Progenitor cell of endocrine pancreas (in vitro differentiated cells): ENCODE measurements around the gene WWC2. TPM values are rescaled to one million over a fixed set of nuclear protein-coding genes. Genes with fewer than 3 reads are reported as not detected.

Experiments
- DNase-seq: peaks from one replicate; pipeline ENCODE4 v3.0.0; 2021; ENCODE audit warnings: low spot score; ENCODE audit not compliant: unreplicated experiment
- H3K27ac Mint-ChIP-seq: 2 replicates; pipeline ENCODE4 v1.8.0; 2021; ENCODE audit warnings: mild to moderate bottlenecking, moderate library complexity, mixed read lengths
- H3K27me3 Mint-ChIP-seq: 2 replicates; pipeline ENCODE4 v1.8.0; 2021; ENCODE audit warnings: mixed read lengths
- H3K36me3 Mint-ChIP-seq: 2 replicates; pipeline ENCODE4 v1.8.0; 2022; ENCODE audit warnings: mixed read lengths; ENCODE audit not compliant: insufficient read depth
- H3K4me1 Mint-ChIP-seq: 2 replicates; pipeline ENCODE4 v1.8.0; 2021; ENCODE audit warnings: low read depth, mixed read lengths
- H3K4me3 Mint-ChIP-seq: 2 replicates; pipeline ENCODE4 v1.8.0; 2021; ENCODE audit warnings: low read depth, mild to moderate bottlenecking, moderate library complexity, mixed read lengths
- H3K9me3 Mint-ChIP-seq: 2 replicates; pipeline ENCODE4 v1.8.0; 2021; ENCODE audit warnings: low read depth, mixed read lengths
- CTCF ChIP-seq: fragments of 200-600 bp; sonication (generic); IDR thresholded peaks from one replicate; pipeline ENCODE4 v1.5.0; 2021; ENCODE audit warnings: antibody characterized with exemption, mild to moderate bottlenecking; ENCODE audit not compliant: unreplicated experiment
- total RNA-seq: library from RNA; stranded (reverse); gene quantifications from 2 replicates; pipeline ENCODE4 v1.2.1, GENCODE V29; 2021

WWC2 gene
- total RNA-seq, 1 donor from 2014 or later = 57.0 TPM

- peak overlapping the region; percentile 72 for H3K4me3 Mint-ChIP-seq
- H3K27me3 Mint-ChIP-seq = peaks cover 17% of the 10 kb centered on the region
- no peak for TF ChIP-seq CTCF
- H3K27ac Mint-ChIP-seq = peak overlapping the region; percentile 80
- no peaks in the 10 kb centered on the region for H3K9me3 Mint-ChIP-seq
- DNase-seq = no peak
- peaks cover 2% of the 10 kb centered on the region for H3K36me3 Mint-ChIP-seq
- H3K4me1 Mint-ChIP-seq = peaks cover 28% of the 10 kb centered on the region
Measured at GRCh38 chr4:183100827-183101226, 1.8 kb downstream of the WWC2 start.

GRCh38 chr4:183101956-183102480 is 3.0 kb downstream of the WWC2 start:
- peaks cover 8% of the 10 kb centered on the region for H3K27me3 Mint-ChIP-seq
- H3K27ac Mint-ChIP-seq = peak overlapping the region; percentile 73
- H3K9me3 Mint-ChIP-seq = no peaks in the 10 kb centered on the region
- H3K4me1 Mint-ChIP-seq = peaks cover 23% of the 10 kb centered on the region
- TF ChIP-seq CTCF = no peak
- H3K4me3 Mint-ChIP-seq = peak overlapping the region; percentile 72
- H3K36me3 Mint-ChIP-seq = peaks cover 3% of the 10 kb centered on the region
- DNase-seq = no peak

GRCh38 chr4:183105092-183105491 is 6.0 kb downstream of the WWC2 start:
- no peak for DNase-seq
- Mint-ChIP-seq H3K27me3 (no peaks in the 10 kb centered on the region), H3K36me3 (peaks cover 3% of the 10 kb centered on the region), H3K27ac (no peak overlapping the region), H3K4me3 (no peak overlapping the region), H3K9me3 (no peaks in the 10 kb centered on the region), H3K4me1 (peaks cover 21% of the 10 kb centered on the region)
- TF ChIP-seq CTCF = no peak

- Mint-ChIP-seq H3K27me3 (no peaks in the 10 kb centered on the region), H3K27ac (no peak overlapping the region), H3K4me3 (no peak overlapping the region), H3K36me3 (peaks cover 3% of the 10 kb centered on the region), H3K4me1 (peaks cover 22% of the 10 kb centered on the region), H3K9me3 (peaks cover under 1% of the 10 kb centered on the region)
- no peak for DNase-seq
- TF ChIP-seq CTCF = peak; percentile 31
Measured at GRCh38 chr4:183106839-183107238, 7.8 kb downstream of the WWC2 start.

GRCh38 chr4:183107891-183108459 is 8.9 kb downstream of the WWC2 start:
- Mint-ChIP-seq H3K4me1 (peaks cover 24% of the 10 kb centered on the region), H3K27ac (no peak overlapping the region), H3K36me3 (peaks cover 2% of the 10 kb centered on the region), H3K9me3 (peaks cover 3% of the 10 kb centered on the region), H3K27me3 (no peaks in the 10 kb centered on the region), H3K4me3 (no peak overlapping the region)
- no peak for TF ChIP-seq CTCF
- DNase-seq = no peak
